PC-9 (cell line): ENCODE data around the gene EMILIN3. TPM values are rescaled to one million over a fixed set of nuclear protein-coding genes. Genes with fewer than 3 reads are reported as not detected.

ENCODE experiments used
- BruUV-seq: library from RNA; stranded (reverse); fragments of 400-500 nt; replicated peaks from 2 replicates; lab custom pipeline; 2021; lab: Mats Ljungman, UMichigan
- CTCF ChIA-PET: fragments of 300-600 bp; sonication (Branson Sonifier 250); formaldehyde crosslinking; loops from one replicate; lab custom pipeline; 2022; ENCODE audit warnings: antibody characterized with exemption; lab: Charles Lee
- POLR2A ChIA-PET: fragments of 300-600 bp; sonication (Branson Sonifier 250); formaldehyde crosslinking; loops from one replicate; lab custom pipeline; 2022; ENCODE audit warnings: antibody characterized with exemption; ENCODE audit not compliant: unreplicated experiment; lab: Charles Lee
- DNase-seq, 2 experiments: peaks; one replicate each; pipeline versions ENCODE4 v3.0.0 to v3.0.0-alpha.2; 2015 to 2022; ENCODE audit warnings: mixed read lengths in 1 of 2
- H2AFZ ChIP-seq: fragments of 200-600 bp; sonication (generic); 2 replicates; pipeline ENCODE4 v1.8.1; 2017; ENCODE audit warnings: antibody characterized with exemption
- H3F3A ChIP-seq: fragments of 200-600 bp; sonication (generic); 2 replicates; pipeline ENCODE4 v1.8.1; 2017; ENCODE audit warnings: antibody characterized with exemption, mild to moderate bottlenecking, low read depth; ENCODE audit not compliant: insufficient read depth
- H3K27ac ChIP-seq: fragments of 200-600 bp; sonication (generic); 2 replicates; pipeline ENCODE4 v1.6.1; 2016; ENCODE audit warnings: mixed run types
- H3K27me3 ChIP-seq: fragments of 200-600 bp; sonication (generic); 2 replicates; pipeline ENCODE4 v1.6.1; 2016; ENCODE audit warnings: low read depth, mixed run types; ENCODE audit not compliant: insufficient read depth
- H3K36me3 ChIP-seq: fragments of 200-600 bp; sonication (generic); 2 replicates; pipeline ENCODE4 v1.6.1; 2016; ENCODE audit warnings: low read depth, mixed run types
- H3K4me1 ChIP-seq: fragments of 200-600 bp; sonication (generic); replicated peaks from 2 replicates; pipeline ENCODE4 v1.6.1; 2016; ENCODE audit warnings: mixed run types; ENCODE audit not compliant: insufficient read depth
- H3K4me2 ChIP-seq: fragments of 200-600 bp; sonication (generic); 2 replicates; pipeline ENCODE4 v1.6.1; 2017; ENCODE audit warnings: mixed run types
- H3K4me3 ChIP-seq: fragments of 200-600 bp; sonication (generic); 2 replicates; pipeline ENCODE4 v1.6.1; 2016; ENCODE audit warnings: mixed run types
- H3K79me2 ChIP-seq: fragments of 200-600 bp; sonication (generic); 2 replicates; pipeline ENCODE4 v1.6.1; 2017; ENCODE audit warnings: low read depth, mixed run types
- H3K9me2 ChIP-seq: fragments of 200-600 bp; sonication (generic); 2 replicates; pipeline ENCODE4 v1.8.1; 2017; ENCODE audit warnings: mild to moderate bottlenecking; ENCODE audit not compliant: insufficient read depth
- H3K9me3 ChIP-seq: fragments of 200-600 bp; sonication (generic); 2 replicates; pipeline ENCODE4 v1.8.1; 2016; ENCODE audit warnings: low read depth; ENCODE audit not compliant: insufficient read depth
- H4K20me1 ChIP-seq: fragments of 200-600 bp; sonication (generic); 2 replicates; pipeline ENCODE4 v1.8.1; 2017; ENCODE audit not compliant: insufficient read depth
- EZH2 ChIP-seq: fragments of 200-600 bp; sonication (generic); IDR thresholded peaks from 2 replicates; pipeline ENCODE4 v1.8.0; 2017; ENCODE audit warnings: antibody characterized with exemption, low read depth
- intact Hi-C: fragments of 100-400 bp; cut with micrococcal nuclease; formaldehyde crosslinking; loops from one replicate; pipeline ENCODE4 v1.10.0; 2022; ENCODE audit not compliant: unreplicated experiment
- total RNA-seq: library from RNA; stranded (reverse); gene quantifications from 2 replicates; pipeline ENCODE4 v1.2.3, GENCODE V29; 2021
- TF ChIP-seq, protein P1 (sequence below): fragments of 200-600 bp; sonication (generic); conservative IDR thresholded peaks from 2 replicates; pipeline ENCODE4 v1.6.1; 2017; ENCODE audit warnings: mixed run types, antibody characterized with exemption, mild to moderate bottlenecking, moderate library complexity

EMILIN3 gene
- total RNA-seq, 1 experiment from 2014 or later, result not detected

DNA sequence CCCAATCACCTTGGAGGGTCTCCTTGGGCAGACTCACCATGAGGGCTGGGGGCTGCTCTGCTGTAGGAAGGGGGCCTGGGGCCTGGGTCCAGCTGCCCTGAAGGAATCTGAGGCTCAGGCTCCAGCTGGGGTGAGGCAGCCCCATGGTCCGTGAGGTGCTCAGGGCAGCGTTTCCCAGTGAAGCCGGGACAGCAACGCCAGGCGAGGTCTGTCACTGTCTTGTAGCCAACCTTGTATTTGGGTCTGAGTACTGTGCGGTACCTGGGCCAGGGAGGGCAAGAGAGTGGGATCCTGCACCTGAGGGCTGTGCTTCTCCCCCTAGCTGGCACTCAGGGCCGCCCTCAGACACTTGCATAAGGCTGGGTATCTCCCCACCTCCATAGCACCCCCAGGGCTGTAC, 3.0 kb downstream of the EMILIN3 start:
- H3K79me2 ChIP-seq, result no peaks in the 10 kb centered on the region
- H3K9me3 ChIP-seq, result no peaks in the 10 kb centered on the region
- no peak overlapping the region for H3K4me2 ChIP-seq
- ChIA-PET POLR2A (no interaction called here), CTCF (no interaction called here)
- H3K4me3 ChIP-seq, result no peak overlapping the region
- no peaks in the 10 kb centered on the region for H3F3A ChIP-seq
- DNase-seq, result no peak
- intact Hi-C loops, result no loop called here
- H4K20me1 ChIP-seq, result no peaks in the 10 kb centered on the region
- BruUV-seq, result no TSS peak
- no peaks in the 10 kb centered on the region for H3K4me1 ChIP-seq
- H3K9me2 ChIP-seq, result no peaks in the 10 kb centered on the region
- H3K27ac ChIP-seq, result no peak overlapping the region
- H3K36me3 ChIP-seq, result no peaks in the 10 kb centered on the region
- H3K27me3 ChIP-seq, result no peaks in the 10 kb centered on the region; the same call in 1 of the 2 replicates
- TF ChIP-seq EZH2, result no peak
- TF ChIP-seq, protein P1, sequence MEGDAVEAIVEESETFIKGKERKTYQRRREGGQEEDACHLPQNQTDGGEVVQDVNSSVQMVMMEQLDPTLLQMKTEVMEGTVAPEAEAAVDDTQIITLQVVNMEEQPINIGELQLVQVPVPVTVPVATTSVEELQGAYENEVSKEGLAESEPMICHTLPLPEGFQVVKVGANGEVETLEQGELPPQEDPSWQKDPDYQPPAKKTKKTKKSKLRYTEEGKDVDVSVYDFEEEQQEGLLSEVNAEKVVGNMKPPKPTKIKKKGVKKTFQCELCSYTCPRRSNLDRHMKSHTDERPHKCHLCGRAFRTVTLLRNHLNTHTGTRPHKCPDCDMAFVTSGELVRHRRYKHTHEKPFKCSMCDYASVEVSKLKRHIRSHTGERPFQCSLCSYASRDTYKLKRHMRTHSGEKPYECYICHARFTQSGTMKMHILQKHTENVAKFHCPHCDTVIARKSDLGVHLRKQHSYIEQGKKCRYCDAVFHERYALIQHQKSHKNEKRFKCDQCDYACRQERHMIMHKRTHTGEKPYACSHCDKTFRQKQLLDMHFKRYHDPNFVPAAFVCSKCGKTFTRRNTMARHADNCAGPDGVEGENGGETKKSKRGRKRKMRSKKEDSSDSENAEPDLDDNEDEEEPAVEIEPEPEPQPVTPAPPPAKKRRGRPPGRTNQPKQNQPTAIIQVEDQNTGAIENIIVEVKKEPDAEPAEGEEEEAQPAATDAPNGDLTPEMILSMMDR, result no peak
- H2AFZ ChIP-seq, result no peak overlapping the region

DNA sequence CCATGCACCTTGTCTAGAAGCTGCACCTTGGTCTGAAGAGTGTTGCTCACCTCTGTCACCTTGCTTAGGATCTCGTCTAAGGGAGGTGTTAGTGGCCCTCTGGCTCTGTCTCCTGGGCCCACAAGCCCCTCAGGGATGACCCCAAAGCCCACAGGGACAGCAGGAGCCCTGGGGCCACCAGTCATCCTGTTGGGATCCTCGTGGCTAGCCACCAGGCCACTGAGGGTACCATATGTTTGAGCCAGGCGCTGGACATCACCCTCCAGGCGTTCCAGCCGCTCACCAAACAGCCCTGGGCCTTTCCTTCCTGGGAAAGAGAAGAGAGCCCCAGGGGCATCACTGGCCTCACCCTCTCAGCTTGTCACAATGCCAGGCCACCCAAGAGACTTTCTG, 3.9 kb downstream of the EMILIN3 start:
- Histone ChIP-seq H3K4me2 (no peak overlapping the region), H3K9me2 (no peaks in the 10 kb centered on the region), H3K36me3 (no peaks in the 10 kb centered on the region), H3K27ac (no peak overlapping the region), H3K79me2 (no peaks in the 10 kb centered on the region), H3F3A (no peaks in the 10 kb centered on the region), H4K20me1 (no peaks in the 10 kb centered on the region), H3K27me3 (no peaks in the 10 kb centered on the region; the same call in 1 of the 2 replicates), H2AFZ (no peak overlapping the region), H3K4me3 (no peak overlapping the region), H3K9me3 (no peaks in the 10 kb centered on the region), H3K4me1 (no peaks in the 10 kb centered on the region)
- DNase-seq, result no peak
- ChIA-PET CTCF (interaction anchor here (0.6 kb wide), 1 partner anchor 69 kb away, joined by 3 read pairs; no protein-coding TSS in a partner anchor), POLR2A (no interaction called here)
- TSS peak; percentile 14 for BruUV-seq
- intact Hi-C loops, result no loop called here
- TF ChIP-seq, protein P1, result no peak
- no peak for TF ChIP-seq EZH2

DNA sequence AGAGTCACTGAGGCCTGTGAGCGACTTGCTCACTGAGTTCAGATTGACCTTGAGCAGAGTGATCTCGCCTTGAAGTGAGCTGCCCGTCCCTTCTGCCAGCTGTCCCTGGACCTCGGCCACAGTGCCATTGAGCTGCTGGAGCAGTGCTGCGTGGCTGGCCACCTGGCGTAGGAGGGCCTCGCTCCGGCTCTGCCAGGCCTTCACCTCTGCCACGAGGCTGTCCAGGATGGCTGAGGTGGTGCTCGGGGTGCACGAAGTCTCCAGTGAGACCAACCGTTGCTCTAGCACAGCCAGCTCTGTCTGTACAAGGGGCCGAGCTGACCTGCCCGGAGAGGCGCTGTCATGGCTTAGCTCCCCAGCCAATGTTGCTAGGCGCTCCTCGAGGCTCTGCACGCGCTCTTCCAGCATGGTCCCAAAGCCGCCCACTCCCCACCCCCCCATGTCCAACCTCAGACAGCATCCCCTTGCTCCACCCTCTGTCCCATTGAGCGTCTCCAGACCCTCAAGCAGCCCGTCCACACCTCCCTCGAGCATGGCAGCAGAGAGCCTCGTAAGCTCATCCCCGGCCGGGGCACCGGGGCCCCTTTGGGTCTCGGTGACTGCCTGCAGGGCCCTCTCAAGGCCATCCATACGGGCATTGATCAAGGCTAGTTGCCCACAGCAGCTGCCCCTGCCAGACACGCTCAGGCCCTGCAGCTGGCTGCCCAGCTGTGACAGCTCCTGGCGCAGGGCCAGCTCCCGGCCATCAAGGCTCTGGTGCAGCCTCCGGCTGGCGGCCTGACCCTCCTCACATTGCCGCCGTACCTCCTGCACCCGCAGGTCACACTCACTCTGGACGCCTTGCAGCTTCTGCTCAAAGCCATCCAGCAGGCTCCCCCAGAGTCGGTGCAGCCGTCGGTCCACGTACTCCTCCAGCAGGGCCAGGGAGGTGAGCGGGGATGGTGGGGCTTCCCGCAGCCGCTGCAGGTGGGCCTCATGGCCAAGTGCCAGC, 4.6 kb downstream of the EMILIN3 start:
- no peaks in the 10 kb centered on the region for H3K36me3 ChIP-seq
- BruUV-seq, result no TSS peak
- H3K27ac ChIP-seq, result no peak overlapping the region
- POLR2A ChIA-PET, result no interaction called here
- H3K4me1 ChIP-seq, result no peaks in the 10 kb centered on the region
- no peak for DNase-seq
- no peak overlapping the region for H3K4me3 ChIP-seq
- no peak overlapping the region for H3K4me2 ChIP-seq
- H3F3A ChIP-seq, result no peaks in the 10 kb centered on the region
- H3K9me3 ChIP-seq, result no peaks in the 10 kb centered on the region
- CTCF ChIA-PET, result no interaction called here
- TF ChIP-seq, protein P1, result no peak
- TF ChIP-seq EZH2, result no peak
- no peaks in the 10 kb centered on the region for H3K9me2 ChIP-seq
- H3K79me2 ChIP-seq, result no peaks in the 10 kb centered on the region
- H3K27me3 ChIP-seq, result no peaks in the 10 kb centered on the region; the same call in 1 of the 2 replicates
- no peak overlapping the region for H2AFZ ChIP-seq
- no peaks in the 10 kb centered on the region for H4K20me1 ChIP-seq
- intact Hi-C loops, result no loop called here
